GM12874 (cell line): Measurements from ENCODE around the gene SMURF1.

Experiments
- TF ChIP-seq, protein P1 (sequence below): IDR thresholded peaks from 2 replicates; pipeline ENCODE4 v1.5.1; 2011; ENCODE audit warnings: low read depth, mild to moderate bottlenecking, control low read depth, low read length, moderate library complexity; ENCODE audit not compliant: insufficient read depth

The SMURF1 gene

DNA sequence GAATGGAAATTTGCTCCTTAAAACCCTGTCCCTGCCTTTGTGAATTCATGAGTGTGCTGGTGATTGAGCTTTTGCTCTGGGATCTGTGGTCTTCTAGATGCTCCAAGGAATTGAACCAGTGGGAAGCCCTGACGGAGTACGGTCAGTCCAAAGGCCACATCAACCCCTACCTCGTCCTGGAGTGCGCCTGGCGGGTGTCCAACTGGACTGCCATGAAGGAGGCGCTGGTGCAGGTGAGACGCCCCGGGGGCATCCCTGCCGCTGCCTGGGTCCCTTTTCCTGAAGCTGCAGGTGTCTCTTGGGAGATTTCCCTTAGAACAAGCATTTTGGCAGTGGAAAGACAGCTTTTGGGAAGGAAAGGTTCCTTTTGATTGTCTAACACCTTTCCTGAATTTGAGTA lies 165.2 kb downstream of the SMURF1 start:
- TF ChIP-seq, protein P1, sequence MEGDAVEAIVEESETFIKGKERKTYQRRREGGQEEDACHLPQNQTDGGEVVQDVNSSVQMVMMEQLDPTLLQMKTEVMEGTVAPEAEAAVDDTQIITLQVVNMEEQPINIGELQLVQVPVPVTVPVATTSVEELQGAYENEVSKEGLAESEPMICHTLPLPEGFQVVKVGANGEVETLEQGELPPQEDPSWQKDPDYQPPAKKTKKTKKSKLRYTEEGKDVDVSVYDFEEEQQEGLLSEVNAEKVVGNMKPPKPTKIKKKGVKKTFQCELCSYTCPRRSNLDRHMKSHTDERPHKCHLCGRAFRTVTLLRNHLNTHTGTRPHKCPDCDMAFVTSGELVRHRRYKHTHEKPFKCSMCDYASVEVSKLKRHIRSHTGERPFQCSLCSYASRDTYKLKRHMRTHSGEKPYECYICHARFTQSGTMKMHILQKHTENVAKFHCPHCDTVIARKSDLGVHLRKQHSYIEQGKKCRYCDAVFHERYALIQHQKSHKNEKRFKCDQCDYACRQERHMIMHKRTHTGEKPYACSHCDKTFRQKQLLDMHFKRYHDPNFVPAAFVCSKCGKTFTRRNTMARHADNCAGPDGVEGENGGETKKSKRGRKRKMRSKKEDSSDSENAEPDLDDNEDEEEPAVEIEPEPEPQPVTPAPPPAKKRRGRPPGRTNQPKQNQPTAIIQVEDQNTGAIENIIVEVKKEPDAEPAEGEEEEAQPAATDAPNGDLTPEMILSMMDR: no peak
